HG02852 (cell line): ENCODE measurements around the gene TSGA10IP.

Source experiments
- ATAC-seq: cut with Tn5 transposase; IDR thresholded peaks from one replicate; pipeline ENCODE4 v1.9.1; 2021; ENCODE audit warnings: mild to moderate bottlenecking, moderate library complexity; ENCODE audit not compliant: unreplicated experiment

TSGA10IP gene

DNA sequence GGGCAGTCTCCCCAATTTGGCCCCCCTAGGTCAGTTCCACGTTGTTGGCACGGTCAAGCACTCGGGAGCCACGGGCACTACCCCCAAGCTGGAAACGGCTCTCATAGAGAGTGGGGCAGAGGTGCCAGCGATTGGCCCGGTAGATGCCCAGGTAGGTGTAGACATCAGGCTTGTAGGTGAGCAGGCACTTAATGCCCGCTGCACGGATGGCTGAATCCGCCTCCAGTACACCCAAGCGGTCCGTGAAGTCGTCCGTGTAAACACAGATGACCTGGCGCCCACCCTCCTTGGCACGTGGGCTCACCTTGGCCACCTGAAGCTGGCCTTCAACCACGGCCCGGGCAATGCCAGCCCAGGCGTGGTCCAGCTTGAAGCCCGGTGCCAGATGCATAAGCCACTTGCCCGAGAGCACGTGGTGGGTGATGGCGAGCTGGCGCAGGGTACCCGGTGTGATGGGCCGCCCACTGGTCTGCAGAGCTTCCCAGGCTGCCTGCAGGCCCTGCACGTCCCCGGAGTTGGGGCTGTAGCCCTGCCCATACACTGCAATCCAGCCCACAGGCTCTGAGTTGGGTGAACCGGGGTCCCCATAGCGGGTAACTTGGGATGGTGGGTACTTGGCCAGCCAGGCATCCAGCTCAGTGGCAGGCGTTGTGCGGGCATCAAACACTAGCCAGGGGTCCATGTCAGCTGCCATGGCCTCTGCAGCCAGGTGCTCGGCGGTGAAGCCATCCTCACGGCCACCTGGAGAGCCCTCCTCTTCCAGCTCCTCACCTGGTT is 27.7 kb upstream of the TSGA10IP start:
- ATAC-seq, result no peak

DNA sequence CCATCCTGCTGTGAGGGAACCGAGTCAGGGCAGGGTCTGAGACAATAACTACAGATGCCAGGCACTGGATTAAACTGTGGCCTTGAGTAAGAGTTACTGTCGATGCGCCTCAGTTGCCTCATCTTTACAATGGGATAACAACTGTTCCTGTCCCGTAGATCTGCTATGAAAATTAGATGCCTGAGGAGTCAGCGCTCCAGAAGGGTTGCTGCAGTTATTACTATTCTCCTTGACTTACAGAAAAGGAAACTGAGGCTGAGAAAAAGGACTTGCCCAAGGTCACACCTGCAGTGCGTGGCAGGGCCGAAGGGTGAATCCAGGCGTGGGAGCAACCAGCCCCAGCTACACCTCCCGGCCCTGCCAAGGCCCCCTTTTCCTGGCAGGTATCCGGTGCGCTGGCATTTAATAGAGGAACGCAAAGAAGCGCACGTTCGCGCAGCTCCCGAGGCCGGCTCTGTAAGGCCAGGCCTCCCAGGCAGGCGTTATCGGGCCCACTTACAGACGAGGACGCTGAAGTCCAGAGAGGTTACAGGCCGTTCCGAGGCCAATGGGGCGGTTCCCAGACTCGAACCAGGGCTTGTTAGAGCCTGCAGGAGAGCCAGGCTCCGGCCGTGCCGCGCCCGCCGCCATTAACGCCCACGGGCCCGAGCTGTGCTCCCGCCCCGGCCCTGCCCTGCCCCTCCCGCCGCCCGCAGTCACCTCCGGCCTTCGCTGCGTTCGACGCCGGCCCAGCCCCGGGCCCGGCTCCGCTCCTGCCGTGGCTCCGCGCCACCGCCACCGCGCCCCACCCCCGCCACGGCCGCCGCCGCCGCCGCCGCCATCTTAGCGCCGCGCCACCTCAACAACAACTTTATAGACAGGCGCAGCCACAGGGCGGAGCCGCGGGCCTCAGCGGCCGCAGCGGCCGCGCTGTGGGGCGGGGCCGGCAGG is 26.8 kb upstream of the TSGA10IP start, which contains the start of gene C11orf68:
TSS of gene C11orf68 (minus strand) at position 852 of the 930 bp plus-strand sequence. CDS start at position 821, 31 bp downstream.
- ATAC-seq, result peak; percentile 48

DNA sequence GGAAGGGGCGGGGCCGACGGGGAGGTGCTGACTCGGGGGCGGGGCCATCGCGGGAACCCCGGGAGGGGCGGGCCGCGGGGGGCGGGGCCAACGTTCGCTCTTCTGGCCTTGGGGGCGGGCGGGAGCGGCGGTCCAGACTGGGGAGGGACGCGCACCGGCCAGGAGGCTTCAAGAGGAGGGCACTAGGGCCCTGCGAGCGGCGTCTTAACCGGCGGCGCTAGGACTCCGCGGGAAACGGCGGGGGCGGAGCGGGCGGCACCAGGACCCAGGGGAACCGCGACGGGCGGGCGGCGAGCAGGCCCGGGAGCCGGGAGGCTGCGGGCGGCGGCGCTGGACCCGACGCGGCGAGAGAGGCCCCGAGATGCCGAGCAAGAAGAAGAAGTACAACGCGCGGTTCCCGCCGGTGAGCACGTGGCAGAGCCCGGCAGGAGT is 26.1 kb upstream of the TSGA10IP start, which contains the start of gene DRAP1:
TSS of gene DRAP1 (plus strand) at position 286 of the 432 bp plus-strand sequence. CDS start at position 362, 76 bp downstream.
- ATAC-seq, result peak; percentile 82

DNA sequence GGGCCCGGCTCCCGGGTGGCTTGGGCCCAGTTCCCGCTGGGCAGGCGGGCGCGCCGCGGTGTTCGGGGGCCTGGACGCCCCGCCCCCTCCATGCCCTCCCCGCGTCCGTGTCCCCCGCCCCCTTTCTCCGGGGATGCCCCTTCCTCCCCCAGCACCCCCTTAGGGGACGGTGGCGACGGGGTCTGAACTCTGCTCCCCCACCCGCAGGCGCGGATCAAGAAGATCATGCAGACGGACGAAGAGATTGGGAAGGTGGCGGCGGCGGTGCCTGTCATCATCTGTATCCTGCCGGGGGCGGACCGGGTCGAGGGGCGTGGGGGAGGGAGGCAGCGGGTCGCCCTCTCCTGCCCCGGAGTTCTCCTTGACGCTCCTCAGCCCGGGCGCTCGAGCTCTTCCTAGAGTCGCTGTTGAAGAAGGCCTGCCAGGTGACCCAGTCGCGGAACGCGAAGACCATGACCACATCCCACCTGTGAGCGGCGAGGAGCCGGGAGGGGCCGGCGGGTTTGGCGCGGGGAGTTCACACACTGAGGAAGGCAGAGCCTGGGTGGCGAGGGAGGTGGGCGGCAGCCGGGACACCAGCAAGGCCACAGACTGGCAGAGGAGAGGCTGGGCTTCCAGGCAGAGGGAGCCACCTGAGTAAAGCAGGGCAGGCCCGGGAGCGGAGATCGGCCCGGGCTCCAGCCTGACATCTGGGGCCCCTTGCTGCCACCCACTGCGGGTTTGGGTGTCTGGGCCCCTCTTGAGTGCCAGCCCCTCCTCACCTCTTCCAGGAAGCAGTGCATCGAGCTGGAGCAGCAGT is 25.5 kb upstream of the TSGA10IP start:
- ATAC-seq, result peak; percentile 38

DNA sequence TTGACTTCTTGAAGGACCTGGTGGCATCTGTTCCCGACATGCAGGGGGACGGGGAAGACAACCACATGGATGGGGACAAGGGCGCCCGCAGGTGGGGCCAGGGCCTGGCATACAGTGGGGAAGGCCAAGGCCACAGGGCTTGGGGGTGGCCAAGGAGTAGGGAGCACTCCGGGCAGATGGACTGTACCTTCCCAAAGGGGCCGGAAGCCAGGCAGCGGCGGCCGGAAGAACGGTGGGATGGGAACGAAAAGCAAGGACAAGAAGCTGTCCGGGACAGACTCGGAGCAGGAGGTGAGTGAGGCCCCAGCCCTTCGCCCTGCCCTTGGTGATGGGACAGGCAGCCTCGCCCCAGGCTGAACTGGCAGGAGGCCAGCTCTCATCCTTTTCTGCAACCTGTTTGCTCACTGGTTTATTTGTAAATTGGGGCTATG is 24.9 kb upstream of the TSGA10IP start:
- ATAC-seq, result no peak

DNA sequence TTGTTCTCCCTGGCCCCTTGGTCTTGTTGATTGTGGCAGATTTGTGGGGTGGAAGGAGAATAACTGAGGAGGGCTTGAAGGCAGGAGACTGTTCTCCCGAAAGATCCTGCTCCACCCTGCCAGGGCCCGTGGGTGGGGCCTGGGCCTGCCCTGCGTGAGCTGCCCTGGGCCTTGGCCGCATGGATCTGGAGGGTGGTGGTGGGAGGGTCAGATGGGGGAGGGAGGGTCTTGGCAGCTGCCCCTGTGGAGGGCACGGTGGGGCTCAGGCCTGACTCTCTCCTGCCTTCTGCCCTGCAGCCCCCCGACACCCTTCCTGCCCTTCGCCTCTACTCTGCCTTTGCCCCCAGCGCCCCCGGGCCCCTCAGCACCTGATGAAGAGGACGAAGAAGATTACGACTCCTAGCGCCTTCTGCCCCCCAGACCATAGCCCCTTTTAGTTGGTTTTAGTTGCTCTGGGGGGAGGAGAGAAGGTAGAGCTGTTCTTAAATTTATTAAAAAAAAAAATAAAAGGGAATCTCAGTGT is 24.2 kb upstream of the TSGA10IP start:
- ATAC-seq, result no peak

DNA sequence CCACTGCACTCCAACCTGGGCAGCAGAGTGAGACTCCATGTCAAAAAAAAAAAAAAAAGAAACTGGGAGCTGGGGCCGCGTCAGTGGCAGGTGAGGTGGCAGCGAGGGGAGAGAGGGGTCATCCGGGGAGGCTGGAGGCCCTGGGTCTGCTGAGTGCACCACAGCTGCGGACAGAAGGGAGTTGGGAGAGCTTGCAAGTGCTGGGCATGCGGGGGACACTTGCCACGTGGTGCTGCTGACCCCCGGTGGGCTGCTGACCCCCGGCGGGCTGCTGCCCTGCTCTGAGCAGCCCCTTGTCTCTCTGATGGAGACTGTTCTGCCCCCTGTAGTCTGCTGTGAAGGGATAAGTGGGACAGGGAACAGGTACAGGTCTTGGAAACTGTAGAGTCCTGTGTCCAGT is 23.4 kb upstream of the TSGA10IP start:
- ATAC-seq, result no peak

DNA sequence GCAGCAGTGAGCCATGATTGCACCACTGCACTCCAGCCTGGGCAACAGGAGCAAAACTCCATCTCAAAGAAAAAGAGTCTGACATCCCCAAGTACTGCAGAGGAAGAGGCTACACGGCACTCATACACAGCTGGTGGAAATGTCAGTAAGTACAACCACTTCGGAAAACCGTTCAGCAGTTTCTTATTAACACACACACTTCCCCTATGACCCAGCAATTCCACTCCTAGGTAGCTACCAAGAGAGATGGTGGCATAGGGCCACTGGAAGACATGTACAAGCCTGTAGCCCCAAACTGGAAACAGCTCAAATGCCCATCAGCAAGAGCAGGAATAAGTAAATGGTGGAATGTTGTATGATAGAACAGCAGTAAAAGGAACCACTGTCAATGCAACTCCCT is 22.7 kb upstream of the TSGA10IP start:
- ATAC-seq, result no peak

DNA sequence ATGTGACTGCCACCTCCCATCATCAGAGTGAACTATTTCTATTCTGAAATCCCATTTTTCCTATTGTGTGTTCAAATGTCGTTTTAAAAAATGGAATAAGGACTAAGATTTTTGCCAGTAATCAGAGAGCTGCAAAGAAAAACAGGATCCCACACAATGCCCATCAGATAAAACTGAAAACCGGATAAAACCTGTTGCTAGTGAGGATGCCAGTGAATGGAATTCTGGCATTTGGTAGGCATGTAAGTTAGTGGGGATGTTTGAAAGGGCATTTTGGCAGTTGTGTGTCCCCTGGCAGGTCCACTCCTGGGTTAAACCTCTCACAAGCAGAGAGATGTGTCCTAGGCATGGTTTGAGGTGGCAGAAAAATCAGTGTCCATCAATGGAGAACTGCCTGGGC is 19.9 kb upstream of the TSGA10IP start:
- ATAC-seq, result no peak

DNA sequence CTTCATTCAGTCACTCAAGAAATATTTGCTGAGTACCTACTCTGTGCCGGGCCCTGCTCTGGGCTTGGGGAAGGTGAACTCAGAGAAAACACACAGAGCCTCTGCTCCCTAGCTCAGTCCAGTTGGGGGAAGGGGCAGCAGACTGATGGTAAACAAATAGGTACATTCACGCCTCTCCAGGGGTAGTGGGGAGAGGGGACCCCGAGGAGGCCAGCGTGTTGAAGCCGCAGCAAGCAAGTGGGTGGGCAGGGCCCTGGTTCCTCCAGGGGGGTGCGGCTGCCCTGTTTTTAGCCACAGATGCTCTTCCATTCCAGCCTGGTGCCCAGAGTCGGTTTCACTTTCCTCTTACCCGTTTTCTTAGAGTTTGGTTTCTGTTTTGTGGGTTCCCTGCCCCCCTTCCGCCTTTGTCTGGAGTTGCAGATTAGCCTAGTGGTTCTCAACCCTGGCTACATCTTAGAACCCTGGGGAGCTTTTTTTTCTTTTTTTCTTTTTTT is 17.3 kb upstream of the TSGA10IP start:
- ATAC-seq, result peak; percentile 74

DNA sequence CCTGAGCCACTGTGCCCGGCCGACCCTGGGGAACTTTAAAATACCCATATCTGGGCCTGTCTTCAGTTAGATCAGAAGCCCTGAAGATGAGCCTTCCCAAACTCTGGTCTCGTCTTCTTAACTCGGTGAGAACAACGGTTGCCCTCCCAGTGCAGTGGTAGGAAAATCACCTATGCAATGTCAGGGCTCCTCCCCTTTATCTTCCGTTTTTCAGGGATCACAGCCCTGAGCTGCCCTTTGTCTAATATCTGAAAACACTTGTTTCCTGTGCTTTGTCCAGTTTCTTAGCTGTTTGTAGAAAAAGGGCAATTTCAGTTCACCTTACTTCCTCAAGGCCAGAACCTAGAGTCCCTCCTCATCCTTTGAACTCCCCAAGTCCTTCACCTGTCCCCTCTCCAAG is 16.6 kb upstream of the TSGA10IP start:
- ATAC-seq, result no peak

DNA sequence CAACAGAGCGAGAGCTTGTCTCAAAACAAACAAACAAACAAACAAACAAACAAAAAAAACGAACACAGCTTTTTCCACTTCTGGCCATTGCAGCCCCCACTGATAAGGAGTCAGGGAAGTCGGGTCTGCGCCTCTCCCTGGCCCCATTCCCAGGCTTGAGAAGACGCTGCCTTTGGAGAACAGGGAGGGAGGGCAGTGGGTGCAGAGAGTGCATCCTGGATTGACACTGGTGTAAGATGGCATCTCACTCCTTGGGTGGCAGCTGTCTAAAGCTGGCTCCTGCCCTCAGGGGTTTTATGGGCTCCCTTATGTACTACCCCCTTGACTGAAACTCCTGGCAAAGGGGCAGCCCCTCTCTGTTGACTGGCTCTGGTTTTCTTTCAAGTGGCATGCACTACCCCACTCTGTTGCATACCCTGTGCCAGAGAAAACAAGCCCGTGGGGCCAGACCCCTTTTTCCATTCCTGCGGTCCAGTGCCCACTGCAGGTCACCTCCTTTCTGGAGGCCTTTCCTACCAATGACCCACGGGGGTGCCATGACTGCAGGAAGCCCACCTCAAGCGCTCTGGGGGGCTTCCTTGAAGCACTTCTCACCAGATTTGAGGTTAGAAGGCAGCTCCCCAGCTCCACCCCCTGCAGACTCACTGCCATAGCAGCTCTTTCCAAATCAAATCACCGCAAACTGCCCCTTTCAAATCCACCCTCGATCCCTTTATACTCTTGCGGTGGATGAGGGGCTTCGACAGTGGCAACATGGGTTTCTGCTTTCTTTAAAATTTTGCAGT is 13.3 kb upstream of the TSGA10IP start:
- no peak for ATAC-seq

DNA sequence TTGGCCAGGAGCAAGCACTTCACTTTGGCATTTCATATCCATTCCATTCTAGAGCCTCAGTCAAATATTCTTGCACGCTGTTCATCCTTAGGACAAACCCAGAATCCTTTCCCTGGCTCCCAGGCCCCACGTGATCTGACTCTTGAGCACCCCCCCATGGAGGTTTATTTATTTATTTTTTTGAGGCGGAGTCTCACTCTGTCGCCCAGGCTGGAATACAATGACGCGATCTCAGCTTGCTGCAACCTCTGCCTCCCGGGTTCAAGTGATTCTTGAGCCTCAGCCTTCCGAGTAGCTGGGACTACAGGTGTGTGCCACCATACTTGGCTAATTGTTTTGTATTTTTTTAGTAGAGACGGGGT is 12.7 kb upstream of the TSGA10IP start:
- ATAC-seq, result no peak

DNA sequence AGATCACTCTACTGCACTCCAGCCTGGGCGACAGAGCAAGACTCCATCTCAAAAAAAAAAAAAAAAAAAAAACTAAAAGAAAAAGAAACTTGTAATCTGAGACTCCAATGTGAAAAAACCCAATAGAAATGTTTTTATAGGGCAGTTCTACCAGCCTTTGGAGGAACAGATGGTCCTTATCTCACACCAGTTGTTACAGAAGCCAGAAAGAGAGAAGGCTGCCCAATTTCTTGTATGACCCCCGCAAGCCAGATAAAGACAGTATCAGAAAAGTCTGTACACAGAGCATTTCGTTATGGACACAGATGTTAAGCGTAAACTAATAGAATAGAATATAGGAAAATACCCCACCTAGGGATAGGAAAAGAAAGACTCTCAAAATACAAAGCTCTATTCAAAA is 11.3 kb upstream of the TSGA10IP start:
- no peak for ATAC-seq

DNA sequence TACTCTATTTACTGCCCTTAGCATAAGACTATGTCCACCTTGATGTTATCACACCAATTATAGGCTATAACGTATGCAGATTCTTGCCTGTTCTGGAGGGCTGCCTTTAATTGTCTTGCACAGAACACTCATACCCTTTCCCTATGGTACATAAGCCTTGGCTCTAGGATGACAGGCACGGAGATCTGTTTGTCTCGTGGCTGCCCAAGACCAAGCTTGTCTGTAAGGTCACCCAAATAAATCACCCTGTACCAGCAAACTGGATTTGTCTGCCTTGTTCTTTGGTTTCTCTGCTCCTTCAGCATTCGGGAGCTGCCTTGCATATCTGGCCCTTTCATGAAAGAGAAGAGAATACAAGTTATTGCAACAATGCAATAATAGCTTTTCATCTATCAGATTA is 7.5 kb upstream of the TSGA10IP start:
- no peak for ATAC-seq

DNA sequence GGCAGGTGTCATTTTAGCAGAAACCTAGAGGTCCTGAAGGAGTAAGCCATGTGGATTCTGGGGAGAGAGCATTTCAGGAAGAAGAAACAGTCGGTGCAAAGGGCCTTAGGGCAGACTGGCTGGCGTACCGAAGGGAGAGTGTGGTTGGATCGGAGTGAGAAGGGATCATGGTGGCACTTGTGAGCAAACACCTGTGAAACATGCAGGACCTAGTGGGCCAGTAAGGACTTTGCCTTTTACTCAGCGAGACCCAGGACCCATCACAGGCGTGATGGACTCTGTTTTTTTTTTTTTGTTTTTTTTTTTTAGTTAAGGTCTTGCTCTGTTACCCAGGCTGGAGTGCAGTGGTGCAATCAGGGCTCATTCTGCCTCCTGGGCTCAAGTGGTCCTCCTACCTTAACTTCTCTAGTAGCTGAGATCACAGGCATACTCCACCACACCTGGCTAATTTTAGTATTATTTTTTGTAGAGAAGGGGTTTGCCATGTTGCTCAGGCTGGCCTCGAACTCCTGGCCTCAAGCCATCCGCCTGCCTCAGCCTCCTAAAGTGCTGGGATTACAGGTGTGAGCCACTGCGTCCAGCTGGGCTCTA is 3.5 kb upstream of the TSGA10IP start:
- ATAC-seq, result no peak

DNA sequence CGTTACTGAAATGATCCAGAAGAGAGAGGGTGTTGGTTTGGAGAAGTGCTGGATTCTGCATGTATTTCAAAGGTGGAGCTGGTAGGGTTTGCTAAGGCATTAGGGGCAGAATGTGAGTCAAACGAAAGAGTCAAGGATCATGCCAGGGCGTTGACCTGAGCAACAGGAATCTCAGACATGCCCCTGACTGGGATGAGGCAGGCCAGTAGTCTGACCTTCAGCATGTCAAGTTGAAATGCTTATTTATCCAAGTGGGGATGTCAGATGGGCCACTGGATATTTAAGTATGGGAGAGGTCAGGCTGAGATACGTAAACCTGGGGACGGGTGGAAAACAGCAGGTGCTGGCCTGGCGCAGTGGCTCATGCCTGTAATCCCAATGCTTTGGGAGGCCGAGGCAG is 2.7 kb upstream of the TSGA10IP start:
- ATAC-seq, result no peak

DNA sequence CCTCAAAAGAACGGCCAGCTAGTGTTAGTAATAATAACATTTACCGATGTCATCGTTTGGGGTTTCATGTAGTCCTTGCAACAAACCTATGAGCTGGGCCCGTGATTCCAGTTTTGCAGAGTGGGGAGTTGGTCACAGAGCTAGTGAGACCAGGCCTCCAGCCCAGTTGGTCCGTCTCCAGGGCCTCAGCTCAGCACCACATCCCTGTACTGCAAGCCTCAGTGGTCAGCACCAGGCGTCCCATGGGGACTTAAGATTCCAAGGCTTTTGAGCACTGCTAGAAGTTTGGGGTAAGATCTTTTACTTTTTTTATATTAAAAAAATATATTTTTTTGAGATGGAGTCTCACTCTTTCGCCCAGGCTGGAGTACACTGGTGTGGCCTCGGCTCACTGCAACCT is 1.1 kb upstream of the TSGA10IP start:
- ATAC-seq, result no peak

DNA sequence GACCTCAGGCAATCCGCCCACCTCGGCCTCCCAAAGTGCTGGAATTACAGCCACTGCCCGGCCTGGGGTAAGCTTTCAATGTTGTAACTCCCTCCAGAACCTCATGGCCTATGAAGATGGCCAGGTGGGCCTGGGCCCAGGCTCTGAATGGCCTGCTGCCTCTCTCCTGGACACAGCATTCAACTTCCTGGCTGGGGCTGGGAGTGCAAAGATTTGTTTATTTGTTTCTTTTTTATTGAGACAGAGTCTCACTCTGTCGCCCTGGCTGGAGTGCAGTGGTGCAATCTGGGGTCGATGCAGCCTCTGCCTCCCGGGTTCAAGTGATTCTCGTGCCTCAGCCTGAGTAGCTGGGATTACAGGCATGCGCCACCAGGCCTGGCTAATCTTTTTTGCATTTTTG is 513 bp upstream of the TSGA10IP start:
- no peak for ATAC-seq
